DMS153 treated with DMSO at 0.1 percent for 48 hours (cell line): Measurements from ENCODE around the gene CNTFR.
"Not testable (repeated sequence)": the region's sequence is repeated elsewhere in the genome, so short reads cannot be mapped to it uniquely, and the experiment has no call there.

ENCODE experiments used
- DNase-seq: peaks from one replicate; lab custom pipeline; 2025; ENCODE audit not compliant: unreplicated experiment; lab: John Stamatoyannopoulos, UW

CNTFR gene

GRCh38 chr9:34555500-34555899 is 34.0 kb downstream of the CNTFR start:
- DNase-seq: no peak

GRCh38 chr9:34555002-34555348 is 34.5 kb downstream of the CNTFR start:
- no peak for DNase-seq

GRCh38 chr9:34554211-34555001 is 35.1 kb downstream of the CNTFR start:
- DNase-seq: peak; percentile 86

- no peak for DNase-seq
These were observed 36.0 kb downstream of the CNTFR start for GRCh38 chr9:34553511-34554021.

GRCh38 chr9:34552986-34553385 is 36.5 kb downstream of the CNTFR start:
- no peak for DNase-seq

GRCh38 chr9:34552606-34552981 is 36.9 kb downstream of the CNTFR start:
- DNase-seq: no peak

GRCh38 chr9:34551751-34552605 is 37.5 kb downstream of the CNTFR start:
- DNase-seq: no peak

- no peak for DNase-seq
These were observed 38.7 kb downstream of the CNTFR start for GRCh38 chr9:34550681-34551270.

GRCh38 chr9:34550016-34550680 is 39.4 kb downstream of the CNTFR start:
- no peak for DNase-seq

GRCh38 chr9:34549407-34549732 is 40.2 kb downstream of the CNTFR start:
- DNase-seq: no peak

- DNase-seq: peak; percentile 18
These were observed 41.4 kb downstream of the CNTFR start for GRCh38 chr9:34547960-34548611.

- no peak for DNase-seq
These were observed 42.4 kb downstream of the CNTFR start for GRCh38 chr9:34546834-34547827.

GRCh38 chr9:34546102-34546833 is 43.3 kb downstream of the CNTFR start:
- no peak for DNase-seq

- DNase-seq: no peak
These were observed 44.0 kb downstream of the CNTFR start for GRCh38 chr9:34545497-34545896.

- no peak for DNase-seq
These were observed 45.5 kb downstream of the CNTFR start for GRCh38 chr9:34544035-34544434.

GRCh38 chr9:34541540-34541939 is 48.0 kb downstream of the CNTFR start:
- no peak for DNase-seq

GRCh38 chr9:34540827-34541226 is 48.7 kb downstream of the CNTFR start:
- no peak for DNase-seq

GRCh38 chr9:34536685-34537084 is 52.8 kb downstream of the CNTFR start:
- no peak for DNase-seq

GRCh38 chr9:34532041-34532440 is 57.5 kb downstream of the CNTFR start:
- not testable (repeated sequence) for DNase-seq
